Measurements from ENCODE around the gene ROBO1. TPM values are rescaled to one million over a fixed set of nuclear protein-coding genes. Genes with fewer than 3 reads are reported as not detected.

Gene ROBO1
- total RNA-seq, 1 experiment from 2014 or later = 67.6 TPM

DNA sequence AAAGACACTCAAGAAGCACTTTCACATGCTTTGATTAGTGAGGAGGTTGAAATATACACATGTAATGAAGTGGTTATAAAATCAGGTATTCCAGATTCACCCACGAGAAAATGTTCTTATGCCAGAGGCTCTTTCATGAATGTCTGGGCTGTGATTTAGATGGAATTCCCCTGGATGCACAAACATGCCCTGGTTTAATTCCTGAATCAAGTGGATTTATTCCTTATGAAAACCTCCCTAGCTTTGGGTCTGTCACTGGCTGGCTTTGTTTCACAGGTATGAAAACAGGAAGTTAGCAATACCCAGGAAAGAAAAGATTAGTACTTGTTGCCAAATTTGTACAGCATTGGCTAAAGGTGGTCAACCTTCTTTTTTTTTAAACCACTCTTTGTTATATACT lies 1123.0 kb downstream of the ROBO1 start:
- CTCF ChIA-PET = no interaction called here
- Histone ChIP-seq H3K4me3 (ENCODE audit: low read depth, low read length, poor library complexity, severe bottlenecking) (no peak overlapping the region), H3K27ac (ENCODE audit: low read depth, low read length, poor library complexity, severe bottlenecking) (no peak overlapping the region), H3K27me3 (replicated peaks; ENCODE audit: insufficient read depth, low read depth, low read length, poor library complexity) (no peaks in the 10 kb centered on the region), H3K4me1 (ENCODE audit: insufficient read depth, low read length, poor library complexity, severe bottlenecking) (peaks cover 12% of the 10 kb centered on the region), H3K9me3 (ENCODE audit: low read depth, low read length, poor library complexity, severe bottlenecking) (no peaks in the 10 kb centered on the region), H3K36me3 (ENCODE audit: insufficient read depth, low read length, poor library complexity, severe bottlenecking) (no peaks in the 10 kb centered on the region)
- no peak for TF ChIP-seq EZH2 (IDR thresholded peaks at IDR 0.05; ENCODE audit: borderline replicate concordance, low read depth, low read length, poor library complexity, severe bottlenecking)
- TF ChIP-seq, protein P1, sequence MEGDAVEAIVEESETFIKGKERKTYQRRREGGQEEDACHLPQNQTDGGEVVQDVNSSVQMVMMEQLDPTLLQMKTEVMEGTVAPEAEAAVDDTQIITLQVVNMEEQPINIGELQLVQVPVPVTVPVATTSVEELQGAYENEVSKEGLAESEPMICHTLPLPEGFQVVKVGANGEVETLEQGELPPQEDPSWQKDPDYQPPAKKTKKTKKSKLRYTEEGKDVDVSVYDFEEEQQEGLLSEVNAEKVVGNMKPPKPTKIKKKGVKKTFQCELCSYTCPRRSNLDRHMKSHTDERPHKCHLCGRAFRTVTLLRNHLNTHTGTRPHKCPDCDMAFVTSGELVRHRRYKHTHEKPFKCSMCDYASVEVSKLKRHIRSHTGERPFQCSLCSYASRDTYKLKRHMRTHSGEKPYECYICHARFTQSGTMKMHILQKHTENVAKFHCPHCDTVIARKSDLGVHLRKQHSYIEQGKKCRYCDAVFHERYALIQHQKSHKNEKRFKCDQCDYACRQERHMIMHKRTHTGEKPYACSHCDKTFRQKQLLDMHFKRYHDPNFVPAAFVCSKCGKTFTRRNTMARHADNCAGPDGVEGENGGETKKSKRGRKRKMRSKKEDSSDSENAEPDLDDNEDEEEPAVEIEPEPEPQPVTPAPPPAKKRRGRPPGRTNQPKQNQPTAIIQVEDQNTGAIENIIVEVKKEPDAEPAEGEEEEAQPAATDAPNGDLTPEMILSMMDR (conservative IDR thresholded peaks at IDR 0.05; ENCODE audit: low read depth, low read length) = no peak
- POLR2A ChIA-PET (ENCODE audit: low non-redundant PET) = no interaction called here
- BruUV-seq (replicated peaks) = no TSS peak
- intact Hi-C loops (cut with micrococcal nuclease; ENCODE audit: unreplicated experiment) = loop anchor here (5.0 to 10.0 kb wide), 5 partner anchors 310 to 1960 kb away; no protein-coding TSS in a partner anchor
- DNase-seq (ENCODE audit: low spot score) = no peak

DNA sequence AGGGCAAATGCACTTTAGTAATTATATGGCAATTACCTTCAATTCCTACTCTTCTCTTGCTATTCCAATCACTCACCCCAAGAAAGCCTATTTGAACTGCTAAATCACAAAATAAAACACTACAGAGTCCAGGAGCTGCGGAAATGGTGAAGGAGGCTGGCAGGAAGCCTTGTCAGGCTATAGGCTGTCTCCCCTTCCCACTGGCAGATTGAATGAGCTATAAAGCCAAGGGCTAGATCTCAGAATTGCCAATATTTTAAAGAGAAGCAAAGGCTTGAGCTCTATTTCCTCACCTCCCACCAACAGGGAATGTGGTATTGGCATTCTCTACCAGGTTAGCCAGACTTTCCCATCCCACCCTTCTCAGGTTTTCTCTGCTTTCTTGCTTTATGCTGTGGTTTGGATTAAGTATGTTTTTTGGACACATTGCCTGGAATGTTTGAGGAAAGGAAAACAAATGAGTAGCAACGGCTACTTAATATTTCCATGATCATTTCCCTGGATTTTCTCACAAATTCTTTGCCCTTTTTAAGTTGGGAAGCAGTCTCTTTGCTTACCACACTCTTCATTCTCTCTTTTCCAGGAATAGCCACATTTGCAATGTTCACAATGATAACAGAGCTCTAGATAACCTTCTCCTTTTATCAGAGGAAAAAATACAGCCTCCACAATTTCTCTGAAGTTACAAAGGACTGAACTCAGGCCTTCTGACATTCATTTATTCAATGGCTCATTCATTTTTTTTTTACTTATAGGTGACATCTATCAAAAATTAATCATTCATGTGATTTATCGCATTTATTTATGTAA lies 1125.4 kb downstream of the ROBO1 start:
- H3K4me1 ChIP-seq (ENCODE audit: insufficient read depth, low read length, poor library complexity, severe bottlenecking) = peaks cover 12% of the 10 kb centered on the region
- intact Hi-C loops (cut with micrococcal nuclease; ENCODE audit: unreplicated experiment) = loop anchor here (10.0 kb wide), 4 partner anchors 308 to 1958 kb away; no protein-coding TSS in a partner anchor
- ChIA-PET CTCF (interaction anchor here (0.6 kb wide), 1 partner anchor 1963 kb away, joined by 3 read pairs; no protein-coding TSS in a partner anchor), POLR2A (ENCODE audit: low non-redundant PET) (no interaction called here)
- no peak for TF ChIP-seq EZH2 (IDR thresholded peaks at IDR 0.05; ENCODE audit: borderline replicate concordance, low read depth, low read length, poor library complexity, severe bottlenecking)
- TF ChIP-seq, protein P1 (conservative IDR thresholded peaks at IDR 0.05; ENCODE audit: low read depth, low read length) = no peak
- no peaks in the 10 kb centered on the region for H3K27me3 ChIP-seq (replicated peaks; ENCODE audit: insufficient read depth, low read depth, low read length, poor library complexity)
- no peak overlapping the region for H3K4me3 ChIP-seq (ENCODE audit: low read depth, low read length, poor library complexity, severe bottlenecking)
- BruUV-seq (replicated peaks) = no TSS peak
- no peak for DNase-seq (ENCODE audit: low spot score)
- peaks cover 4% of the 10 kb centered on the region for H3K36me3 ChIP-seq (ENCODE audit: insufficient read depth, low read length, poor library complexity, severe bottlenecking)
- H3K9me3 ChIP-seq (ENCODE audit: low read depth, low read length, poor library complexity, severe bottlenecking) = no peaks in the 10 kb centered on the region
- H3K27ac ChIP-seq (ENCODE audit: low read depth, low read length, poor library complexity, severe bottlenecking) = no peak overlapping the region

DNA sequence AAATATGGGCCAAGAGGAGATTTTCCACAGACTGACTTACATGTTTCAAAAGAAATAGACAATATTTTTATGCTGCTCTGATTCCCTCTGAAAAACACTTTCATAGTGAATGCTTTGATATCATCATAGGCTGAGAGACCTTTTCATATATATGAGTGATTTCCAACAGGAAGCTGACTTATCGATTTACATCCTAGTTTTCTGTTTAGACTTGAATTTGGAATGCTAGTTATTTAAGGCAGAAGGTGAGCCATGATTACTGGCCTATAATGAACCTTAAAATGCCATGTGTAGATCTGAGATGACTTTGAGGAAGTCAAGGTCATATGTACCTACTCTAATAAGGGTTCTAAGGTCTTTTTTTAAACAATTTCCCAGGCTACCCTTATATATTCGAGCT lies 1126.1 kb downstream of the ROBO1 start:
- POLR2A ChIA-PET (ENCODE audit: low non-redundant PET) = no interaction called here
- CTCF ChIA-PET = no interaction called here
- no peak for DNase-seq (ENCODE audit: low spot score)
- peaks cover 12% of the 10 kb centered on the region for H3K4me1 ChIP-seq (ENCODE audit: insufficient read depth, low read length, poor library complexity, severe bottlenecking)
- peaks cover 4% of the 10 kb centered on the region for H3K36me3 ChIP-seq (ENCODE audit: insufficient read depth, low read length, poor library complexity, severe bottlenecking)
- H3K4me3 ChIP-seq (ENCODE audit: low read depth, low read length, poor library complexity, severe bottlenecking) = no peak overlapping the region
- no peaks in the 10 kb centered on the region for H3K9me3 ChIP-seq (ENCODE audit: low read depth, low read length, poor library complexity, severe bottlenecking)
- H3K27ac ChIP-seq (ENCODE audit: low read depth, low read length, poor library complexity, severe bottlenecking) = no peak overlapping the region
- intact Hi-C loops (cut with micrococcal nuclease; ENCODE audit: unreplicated experiment) = loop anchor here (10.0 kb wide), 4 partner anchors 307 to 1957 kb away; no protein-coding TSS in a partner anchor
- BruUV-seq (replicated peaks) = no TSS peak
- no peak for TF ChIP-seq EZH2 (IDR thresholded peaks at IDR 0.05; ENCODE audit: borderline replicate concordance, low read depth, low read length, poor library complexity, severe bottlenecking)
- TF ChIP-seq, protein P1 (conservative IDR thresholded peaks at IDR 0.05; ENCODE audit: low read depth, low read length) = no peak
- H3K27me3 ChIP-seq (replicated peaks; ENCODE audit: insufficient read depth, low read depth, low read length, poor library complexity) = no peaks in the 10 kb centered on the region

Measured in A673 (cell line).